ENCODE results near the gene MEAF6.

DNA sequence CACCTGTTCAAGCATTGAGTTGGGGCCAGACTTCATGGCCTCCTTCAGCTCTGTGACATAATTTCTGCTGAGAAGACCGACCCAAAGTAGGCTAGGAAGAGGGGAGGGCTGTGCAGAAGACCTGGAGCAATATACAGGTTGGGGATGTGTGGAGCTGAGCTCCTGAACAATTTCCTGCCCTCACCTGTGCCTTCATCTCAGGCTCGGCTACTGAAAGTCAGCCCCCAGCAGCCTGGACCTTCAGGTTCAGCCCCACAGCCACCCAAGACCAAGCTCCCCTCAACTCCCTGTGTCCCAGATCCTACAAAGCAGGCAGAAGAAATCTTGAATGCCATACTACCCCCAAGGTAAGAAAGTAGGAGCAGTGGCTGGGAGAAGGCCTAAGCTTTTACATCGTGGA lies 42.8 kb upstream of the MEAF6 start:
- TF ChIP-seq, protein P1, sequence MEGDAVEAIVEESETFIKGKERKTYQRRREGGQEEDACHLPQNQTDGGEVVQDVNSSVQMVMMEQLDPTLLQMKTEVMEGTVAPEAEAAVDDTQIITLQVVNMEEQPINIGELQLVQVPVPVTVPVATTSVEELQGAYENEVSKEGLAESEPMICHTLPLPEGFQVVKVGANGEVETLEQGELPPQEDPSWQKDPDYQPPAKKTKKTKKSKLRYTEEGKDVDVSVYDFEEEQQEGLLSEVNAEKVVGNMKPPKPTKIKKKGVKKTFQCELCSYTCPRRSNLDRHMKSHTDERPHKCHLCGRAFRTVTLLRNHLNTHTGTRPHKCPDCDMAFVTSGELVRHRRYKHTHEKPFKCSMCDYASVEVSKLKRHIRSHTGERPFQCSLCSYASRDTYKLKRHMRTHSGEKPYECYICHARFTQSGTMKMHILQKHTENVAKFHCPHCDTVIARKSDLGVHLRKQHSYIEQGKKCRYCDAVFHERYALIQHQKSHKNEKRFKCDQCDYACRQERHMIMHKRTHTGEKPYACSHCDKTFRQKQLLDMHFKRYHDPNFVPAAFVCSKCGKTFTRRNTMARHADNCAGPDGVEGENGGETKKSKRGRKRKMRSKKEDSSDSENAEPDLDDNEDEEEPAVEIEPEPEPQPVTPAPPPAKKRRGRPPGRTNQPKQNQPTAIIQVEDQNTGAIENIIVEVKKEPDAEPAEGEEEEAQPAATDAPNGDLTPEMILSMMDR (IDR thresholded peaks at IDR 0.05), result no peak
- TF ChIP-seq EP300 (IDR thresholded peaks at IDR 0.05), result no peak
